Measurements from ENCODE around the gene CST7. TPM values are rescaled to one million over a fixed set of nuclear protein-coding genes. Genes with fewer than 3 reads are reported as not detected.

Gene CST7
- total RNA-seq, 1 experiment from 2014 or later: not detected

DNA sequence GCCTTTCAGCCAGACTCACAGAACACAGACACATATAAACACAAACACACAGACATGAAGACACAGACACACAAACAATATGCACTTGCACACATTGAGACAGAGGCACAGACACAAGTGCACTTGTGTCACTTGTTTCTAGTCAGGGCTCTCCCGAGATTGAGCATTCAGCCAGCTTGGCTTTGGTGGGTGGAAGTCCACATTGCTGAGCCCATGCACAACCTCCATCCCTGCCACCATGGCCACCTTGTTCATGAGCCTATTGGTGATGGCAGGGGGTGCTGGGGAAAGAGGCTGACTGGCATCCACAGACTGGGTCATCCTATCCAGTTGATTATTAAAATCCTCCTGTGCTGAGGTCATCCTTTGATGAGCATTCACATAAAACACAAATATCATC, 11.5 kb upstream of the CST7 start:
- DNase-seq: no peak
- H3K9ac ChIP-seq (ENCODE audit: extremely low read depth, insufficient read length, low read length): no peak overlapping the region
- TF ChIP-seq CTCF (conservative IDR thresholded peaks at IDR 0.05): no peak
- no peak overlapping the region for H2BK120ac ChIP-seq (ENCODE audit: low read depth, low read length, poor library complexity, severe bottlenecking)
- no peak overlapping the region for H2BK15ac ChIP-seq (ENCODE audit: low read depth, low read length)
- H2AFZ ChIP-seq (ENCODE audit: low read length): no peak overlapping the region
- H3K18ac ChIP-seq (ENCODE audit: insufficient read length, low read depth, low read length): no peak overlapping the region
- no peak overlapping the region for H3K56ac ChIP-seq (ENCODE audit: insufficient read length, low read depth, low read length)
- peaks cover 0 to 8% (median 5%) of the 10 kb centered on the region in 3 experiments; a peak in 2 of 7 replicates for H3K36me3 Mint-ChIP-seq (ENCODE audit: insufficient read depth in 1 of 3, low read depth in 3 of 3)
- no peaks in the 10 kb centered on the region for H3K27me3 ChIP-seq (ENCODE audit: insufficient read depth, low read length)
- H3K27me3 Mint-ChIP-seq (ENCODE audit: low read depth): peaks cover 7% of the 10 kb centered on the region; the same call in 1 of the 2 replicates
- H3K79me2 ChIP-seq (ENCODE audit: insufficient read depth, low read length): no peaks in the 10 kb centered on the region
- H3K23ac ChIP-seq (ENCODE audit: insufficient read length, low read depth, low read length): no peak overlapping the region
- no peak overlapping the region for H3K14ac ChIP-seq (ENCODE audit: insufficient read depth, low read length)
- no peak overlapping the region for H3K27ac ChIP-seq (ENCODE audit: insufficient read length, low read depth, low read length)
- H3K9me3 ChIP-seq (ENCODE audit: control insufficient read depth, low read depth, low read length): no peaks in the 10 kb centered on the region
- WGBS (ENCODE audit: extremely low coverage, insufficient read length, low lambda C conversion rate): no CpG with 5 or more reads among the region's 1 CpG
- no peaks in the 10 kb centered on the region for H3K79me1 ChIP-seq (ENCODE audit: insufficient read depth, low read depth, low read length, poor library complexity, severe bottlenecking)
- no peak overlapping the region for H3K4me2 ChIP-seq (ENCODE audit: insufficient read depth, insufficient read length, low read length)
- no peak overlapping the region for H2BK12ac ChIP-seq (ENCODE audit: insufficient read length, low read depth, low read length)
- no peak overlapping the region for H4K91ac ChIP-seq (ENCODE audit: insufficient read length, low read depth, low read length)
- no peak overlapping the region for H2AK5ac ChIP-seq (ENCODE audit: insufficient read length, low read length)
- no peak overlapping the region for H3K4me3 Mint-ChIP-seq
- H3K4me1 Mint-ChIP-seq: no peaks in the 10 kb centered on the region
- no peak overlapping the region for H2BK5ac ChIP-seq (ENCODE audit: insufficient read length, low read length)
- no peak overlapping the region for H3K27ac Mint-ChIP-seq
- H3K4ac ChIP-seq (ENCODE audit: low read depth, low read length): no peak overlapping the region
- H4K20me1 ChIP-seq (ENCODE audit: control insufficient read depth, insufficient read depth, insufficient read length): no peaks in the 10 kb centered on the region
- peaks cover 16 to 32% of the 10 kb centered on the region in 2 experiments; a peak in 4 of 5 replicates for H3K9me3 Mint-ChIP-seq
- no peak overlapping the region for H4K5ac ChIP-seq (ENCODE audit: insufficient read length, low read depth, low read length)
- H4K8ac ChIP-seq (replicated peaks; ENCODE audit: insufficient read length, low read depth, low read length): no peak overlapping the region
- no peak overlapping the region for H3T11ph ChIP-seq (ENCODE audit: low read length)
- H3K23me2 ChIP-seq (ENCODE audit: insufficient read length, low read depth, low read length, poor library complexity, severe bottlenecking): no peaks in the 10 kb centered on the region
- no peak overlapping the region for H2BK20ac ChIP-seq (ENCODE audit: low read depth, low read length, poor library complexity, severe bottlenecking)
- H3K4me1 ChIP-seq (ENCODE audit: insufficient read depth, low read length): no peaks in the 10 kb centered on the region
